SK-N-SH (cell line): ENCODE results near the gene BRWD1. TPM values are rescaled to one million over a fixed set of nuclear protein-coding genes. Genes with fewer than 3 reads are reported as not detected.

Source experiments
- CTCF ChIA-PET: fragments of 300-600, 350-600 bp; formaldehyde crosslinking; extraction: SDS; loops from one replicate; lab custom pipeline; 2021; lab: Yijun Ruan, JAX
- POLR2A ChIA-PET: fragments of 350-600 bp; sonication (Branson Sonifier 250); formaldehyde crosslinking; extraction: SDS; loops from one replicate; lab custom pipeline; 2020; ENCODE audit warnings: antibody characterized with exemption, inconsistent platforms; lab: Yijun Ruan, JAX
- DNase-seq: peaks from one replicate; pipeline ENCODE4 v3.0.0; 2012
- H2AFZ ChIP-seq: fragments of 200-600 bp; sonication (generic); 2 replicates; pipeline ENCODE4 v1.8.1; 2016; ENCODE audit warnings: antibody characterized with exemption, mild to moderate bottlenecking, low read depth
- H3F3A ChIP-seq: fragments of 200-600 bp; sonication (generic); replicated peaks from 2 replicates; pipeline ENCODE3; 2016; ENCODE audit warnings: antibody characterized with exemption, mild to moderate bottlenecking; ENCODE audit not compliant: insufficient read depth
- H3K27ac ChIP-seq, 2 experiments: fragments of 200-500 bp in 1 of 2; fragments of 200-600 bp in 1 of 2; sonication (Bioruptor generic) in 1 of 2; sonication (generic), shearing (Covaris generic) in 1 of 2; 2 replicates each; pipeline versions ENCODE4 v1.5.1 to v1.6.1; 2014 to 2016; ENCODE audit warnings: low read depth in 2 of 2, inconsistent platforms in 1 of 2, low read length in 1 of 2, mild to moderate bottlenecking in 1 of 2, mixed read lengths in 1 of 2
- H3K27me3 ChIP-seq: fragments of 200-600 bp; sonication (generic), shearing (Covaris generic); 2 replicates; pipeline ENCODE4 v1.6.1; 2016; ENCODE audit warnings: mixed run types; ENCODE audit not compliant: insufficient read depth
- H3K36me3 ChIP-seq, 2 experiments: fragments of 200-500 bp in 1 of 2; fragments of 200-600 bp in 1 of 2; sonication (Bioruptor generic) in 1 of 2; sonication (generic) in 1 of 2; replicated peaks in 1 of 2; 2 replicates each; pipeline versions ENCODE3 to v1.5.1; 2014 to 2016; ENCODE audit warnings: low read length in 1 of 2, mild to moderate bottlenecking in 1 of 2; ENCODE audit not compliant: insufficient read depth in 2 of 2, control insufficient read depth in 1 of 2
- H3K4me1 ChIP-seq, 2 experiments: fragments of 200-500 bp in 1 of 2; fragments of 200-600 bp in 1 of 2; sonication (Bioruptor generic) in 1 of 2; sonication (generic), shearing (Covaris generic) in 1 of 2; 2 replicates each; pipeline versions ENCODE4 v1.5.1 to v1.6.1; 2014 to 2016; ENCODE audit warnings: low read depth in 1 of 2, low read length in 1 of 2, mixed run types in 1 of 2; ENCODE audit not compliant: insufficient read depth in 2 of 2, control insufficient read depth in 1 of 2
- H3K4me2 ChIP-seq: fragments of 200-600 bp; sonication (generic), shearing (Covaris generic); 2 replicates; pipeline ENCODE4 v1.6.1; 2017; ENCODE audit warnings: mixed run types
- H3K4me3 ChIP-seq, 2 experiments: fragments of 200-500 bp in 1 of 2; fragments of 200-600 bp in 1 of 2; sonication (Bioruptor generic) in 1 of 2; sonication (generic), shearing (Covaris generic) in 1 of 2; 2 replicates each; pipeline versions ENCODE4 v1.5.1 to v1.8.1; 2014 to 2016; ENCODE audit warnings: low read depth in 2 of 2, inconsistent platforms in 1 of 2, low read length in 1 of 2, mild to moderate bottlenecking in 1 of 2, mixed read lengths in 1 of 2, moderate library complexity in 1 of 2
- H3K79me2 ChIP-seq: fragments of 200-600 bp; sonication (generic); 2 replicates; pipeline ENCODE4 v1.8.1; 2017; ENCODE audit warnings: mild to moderate bottlenecking; ENCODE audit not compliant: insufficient read depth
- H3K9ac ChIP-seq: fragments of 200-600 bp; sonication (generic); 2 replicates; pipeline ENCODE4 v1.6.1; 2017; ENCODE audit warnings: mixed run types
- H3K9me2 ChIP-seq: fragments of 200-600 bp; sonication (generic); 2 replicates; pipeline ENCODE4 v1.6.1; 2017; ENCODE audit warnings: mixed run types
- H3K9me3 ChIP-seq: fragments of 200-600 bp; sonication (generic); 2 replicates; pipeline ENCODE4 v1.6.1; 2017; ENCODE audit warnings: mixed run types, mild to moderate bottlenecking, moderate library complexity
- H4K20me1 ChIP-seq: fragments of 200-600 bp; sonication (generic); 2 replicates; pipeline ENCODE4 v1.6.1; 2017; ENCODE audit warnings: mild to moderate bottlenecking, mixed run types; ENCODE audit not compliant: insufficient read depth
- EP300 ChIP-seq, 2 experiments: IDR thresholded peaks; 2 replicates each; pipeline versions ENCODE4 v1.4.0 to v1.6.1; 2012; ENCODE audit warnings: borderline replicate concordance in 1 of 2, low read depth in 1 of 2, low read length in 1 of 2
- EZH2phosphoT487 ChIP-seq: fragments of 200-600 bp; sonication (generic); IDR thresholded peaks from 2 replicates; pipeline ENCODE4 v1.6.1; 2017; ENCODE audit warnings: low read depth, mixed run types, mild to moderate bottlenecking, antibody characterized with exemption, moderate library complexity, borderline replicate concordance
- FOXJ3 ChIP-seq: sonication (generic); formaldehyde crosslinking; IDR thresholded peaks from 2 replicates; pipeline ENCODE4 v1.5.1; 2020; ENCODE audit warnings: mild to moderate bottlenecking, missing genetic modification reagents
- GATA2 ChIP-seq: sonication (generic); formaldehyde crosslinking; IDR thresholded peaks from 2 replicates; pipeline ENCODE4 v1.5.0; 2020; ENCODE audit warnings: mild to moderate bottlenecking, missing genetic modification reagents
- JUND ChIP-seq: IDR thresholded peaks from 2 replicates; pipeline ENCODE4 v1.4.0; 2012
- MEF2A ChIP-seq: IDR thresholded peaks from 2 replicates; pipeline ENCODE4 v1.4.0; 2012; ENCODE audit warnings: low read depth, borderline replicate concordance
- MXI1 ChIP-seq: IDR thresholded peaks from 2 replicates; pipeline ENCODE4 v1.6.1; 2012; ENCODE audit warnings: mild to moderate bottlenecking, low read depth, low read length, improper control_type of control experiment
- NFIC ChIP-seq: IDR thresholded peaks from 2 replicates; pipeline ENCODE4 v1.4.0; 2012; ENCODE audit warnings: borderline replicate concordance
- NRF1 ChIP-seq: IDR thresholded peaks from 2 replicates; pipeline ENCODE4 v1.6.1; 2012; ENCODE audit warnings: low read depth, mild to moderate bottlenecking, low read length
- POLR2AphosphoS5 ChIP-seq: IDR thresholded peaks from 2 replicates; pipeline ENCODE4 v1.6.1; 2012; ENCODE audit warnings: low read depth, low read length
- RAD21 ChIP-seq: IDR thresholded peaks from 2 replicates; pipeline ENCODE4 v1.6.1; 2012; ENCODE audit warnings: mild to moderate bottlenecking, low read length
- RFX5 ChIP-seq: IDR thresholded peaks from 2 replicates; pipeline ENCODE4 v1.6.1; 2012; ENCODE audit warnings: mild to moderate bottlenecking, improper control_type of control experiment, low read length
- RXRA ChIP-seq: IDR thresholded peaks from 2 replicates; pipeline ENCODE4 v1.4.0; 2012; ENCODE audit warnings: low read depth, mild to moderate bottlenecking, borderline replicate concordance
- SIN3A ChIP-seq: IDR thresholded peaks from 2 replicates; pipeline ENCODE4 v1.6.1; 2012; ENCODE audit warnings: low read depth, mild to moderate bottlenecking, low read length, moderate library complexity, borderline replicate concordance
- TAF1 ChIP-seq: IDR thresholded peaks from 2 replicates; pipeline ENCODE4 v1.6.1; 2012; ENCODE audit warnings: low read depth, mild to moderate bottlenecking, low read length, moderate library complexity, borderline replicate concordance
- TCF12 ChIP-seq: IDR thresholded peaks from 2 replicates; pipeline ENCODE4 v1.4.0; 2012
- YY1 ChIP-seq: IDR thresholded peaks from 2 replicates; pipeline ENCODE4 v1.4.0; 2012; ENCODE audit warnings: low read depth, mild to moderate bottlenecking
- WGBS: methylation state at CpG from one replicate; pipeline ENCODE4 v1.1.6; 2017; ENCODE audit warnings: low lambda C conversion rate; 5-methylcytosine and 5-hydroxymethylcytosine counted together
- polyA plus RNA-seq, 3 experiments: library from polyadenylated mRNA; depleted of rRNA; stranded (reverse); fragments of >200 nt; gene quantifications; 2 replicates each; pipeline ENCODE4 v1.2.3, GENCODE V29; 2012
- TF ChIP-seq, protein P1 (sequence below): fragments of 150-350 bp; IDR thresholded peaks from 2 replicates; pipeline ENCODE4 v1.6.1; 2016; ENCODE audit warnings: mild to moderate bottlenecking, low read depth, low read length
- TF ChIP-seq, protein P2 (sequence below): fragments of 200-600 bp; sonication (generic); IDR thresholded peaks from 2 replicates; pipeline ENCODE4 v1.6.1; 2017; ENCODE audit warnings: antibody characterized with exemption, mild to moderate bottlenecking, moderate library complexity
- TF ChIP-seq, protein P3 (sequence below): IDR thresholded peaks from 2 replicates; pipeline ENCODE4; 2012
- TF ChIP-seq, protein P4 (sequence below): IDR thresholded peaks from 2 replicates; pipeline ENCODE4 v1.4.0; 2012; ENCODE audit warnings: low read depth

BRWD1 gene
- polyA plus RNA-seq, 1 of the 3 experiments (the other 2 are of a cell fraction) = 7.9 TPM

DNA sequence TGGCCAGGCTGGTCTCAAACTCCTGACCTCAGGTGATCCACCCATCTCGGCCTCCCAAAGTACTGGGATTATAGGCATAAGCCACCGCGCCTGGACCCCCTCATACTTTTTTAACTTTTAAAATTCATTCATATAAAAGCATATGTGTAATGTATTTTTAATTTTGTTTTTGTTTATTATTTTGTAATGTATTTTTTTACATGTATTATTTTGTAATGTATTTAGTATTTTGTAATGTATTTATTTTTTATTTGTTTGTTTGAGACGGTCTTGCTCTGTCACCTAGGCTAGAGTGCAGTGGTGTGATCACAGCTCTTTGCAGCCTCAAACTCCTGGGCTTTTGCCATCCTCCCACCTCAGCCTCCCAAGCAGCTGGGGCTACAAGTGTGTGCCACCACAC is 12.0 kb upstream of the BRWD1 start:
- WGBS = 90% methylated on average over 4 of the region's 4 CpGs
- no peak for DNase-seq
- POLR2A ChIA-PET = no interaction called here

DNA sequence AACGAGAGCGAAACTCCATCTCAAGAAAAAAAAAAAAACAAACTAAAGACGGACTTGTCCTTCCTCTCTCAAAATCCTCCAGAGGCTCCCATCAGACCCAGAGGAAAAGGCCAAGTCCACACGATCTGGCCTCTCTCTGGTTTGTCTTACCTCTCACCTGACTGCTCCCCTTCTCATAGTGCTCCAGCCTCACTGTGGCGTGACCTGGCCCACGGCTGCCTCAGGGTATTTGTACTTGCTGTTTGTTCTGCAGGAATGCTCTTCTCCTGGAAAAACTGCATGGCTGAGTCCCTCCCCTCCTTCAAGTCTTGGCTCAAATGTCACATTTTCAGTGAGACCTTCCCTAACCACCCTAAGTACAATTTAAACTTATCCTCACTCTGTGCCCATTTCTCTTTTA is 8.0 kb upstream of the BRWD1 start:
- DNase-seq = no peak
- H3K9me3 ChIP-seq = no peaks in the 10 kb centered on the region
- no peaks in the 10 kb centered on the region for H3K27me3 ChIP-seq
- no peak overlapping the region for H2AFZ ChIP-seq
- ChIA-PET CTCF (no interaction called here), POLR2A (no interaction called here)
- no peak overlapping the region; a peak in 1 of 4 replicates for H3K27ac ChIP-seq
- no peak overlapping the region for H3K4me2 ChIP-seq
- TF ChIP-seq RAD21 (no peak), NRF1 (no peak), YY1 (no peak), TAF1 (no peak), EZH2phosphoT487 (no peak), EP300 (IDR thresholded peaks at IDR 0.05; ENCODE audit: borderline replicate concordance in 1 of 2, low read depth in 1 of 2, low read length in 1 of 2) (no peak), TCF12 (no peak), MXI1 (no peak), MEF2A (no peak), NFIC (no peak), GATA2 (no peak), SIN3A (no peak), RFX5 (no peak), RXRA (no peak), JUND (no peak), FOXJ3 (CRISPR knock-in tag) (no peak)
- TF ChIP-seq, protein P1, sequence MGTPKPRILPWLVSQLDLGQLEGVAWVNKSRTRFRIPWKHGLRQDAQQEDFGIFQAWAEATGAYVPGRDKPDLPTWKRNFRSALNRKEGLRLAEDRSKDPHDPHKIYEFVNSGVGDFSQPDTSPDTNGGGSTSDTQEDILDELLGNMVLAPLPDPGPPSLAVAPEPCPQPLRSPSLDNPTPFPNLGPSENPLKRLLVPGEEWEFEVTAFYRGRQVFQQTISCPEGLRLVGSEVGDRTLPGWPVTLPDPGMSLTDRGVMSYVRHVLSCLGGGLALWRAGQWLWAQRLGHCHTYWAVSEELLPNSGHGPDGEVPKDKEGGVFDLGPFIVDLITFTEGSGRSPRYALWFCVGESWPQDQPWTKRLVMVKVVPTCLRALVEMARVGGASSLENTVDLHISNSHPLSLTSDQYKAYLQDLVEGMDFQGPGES = no peak
- TF ChIP-seq, protein P2, sequence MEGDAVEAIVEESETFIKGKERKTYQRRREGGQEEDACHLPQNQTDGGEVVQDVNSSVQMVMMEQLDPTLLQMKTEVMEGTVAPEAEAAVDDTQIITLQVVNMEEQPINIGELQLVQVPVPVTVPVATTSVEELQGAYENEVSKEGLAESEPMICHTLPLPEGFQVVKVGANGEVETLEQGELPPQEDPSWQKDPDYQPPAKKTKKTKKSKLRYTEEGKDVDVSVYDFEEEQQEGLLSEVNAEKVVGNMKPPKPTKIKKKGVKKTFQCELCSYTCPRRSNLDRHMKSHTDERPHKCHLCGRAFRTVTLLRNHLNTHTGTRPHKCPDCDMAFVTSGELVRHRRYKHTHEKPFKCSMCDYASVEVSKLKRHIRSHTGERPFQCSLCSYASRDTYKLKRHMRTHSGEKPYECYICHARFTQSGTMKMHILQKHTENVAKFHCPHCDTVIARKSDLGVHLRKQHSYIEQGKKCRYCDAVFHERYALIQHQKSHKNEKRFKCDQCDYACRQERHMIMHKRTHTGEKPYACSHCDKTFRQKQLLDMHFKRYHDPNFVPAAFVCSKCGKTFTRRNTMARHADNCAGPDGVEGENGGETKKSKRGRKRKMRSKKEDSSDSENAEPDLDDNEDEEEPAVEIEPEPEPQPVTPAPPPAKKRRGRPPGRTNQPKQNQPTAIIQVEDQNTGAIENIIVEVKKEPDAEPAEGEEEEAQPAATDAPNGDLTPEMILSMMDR = no peak
- H3K9ac ChIP-seq = no peak overlapping the region
- no peaks in the 10 kb centered on the region for H3F3A ChIP-seq
- H3K79me2 ChIP-seq = no peaks in the 10 kb centered on the region
- no peaks in the 10 kb centered on the region for H4K20me1 ChIP-seq
- H3K4me1 ChIP-seq = peaks cover 0 to 2% of the 10 kb centered on the region in 2 experiments; a peak in 1 of 4 replicates
- WGBS = 88% methylated on average over 6 of the region's 6 CpGs
- H3K9me2 ChIP-seq = no peaks in the 10 kb centered on the region
- H3K4me3 ChIP-seq = no peak overlapping the region
- no peaks in the 10 kb centered on the region for H3K36me3 ChIP-seq

More for the DNA sequence above, 12.0 kb upstream of the BRWD1 start:
- H3K27ac ChIP-seq = no peak overlapping the region
- no peaks in the 10 kb centered on the region for H3K36me3 ChIP-seq
- CTCF ChIA-PET = interaction anchor here (1.3 kb wide), 1 partner anchor 116 kb away, joined by 3 read pairs; no protein-coding TSS in a partner anchor
- H3K9me3 ChIP-seq = no peaks in the 10 kb centered on the region
- H3K27me3 ChIP-seq = no peaks in the 10 kb centered on the region
- H2AFZ ChIP-seq = no peak overlapping the region
- H3K4me3 ChIP-seq = no peak overlapping the region
- H3K4me1 ChIP-seq = no peaks in the 10 kb centered on the region
- no peak overlapping the region for H3K4me2 ChIP-seq
- H3K79me2 ChIP-seq = no peaks in the 10 kb centered on the region
- H3K9ac ChIP-seq = no peak overlapping the region
- TF ChIP-seq MXI1 (no peak), YY1 (no peak), GATA2 (no peak), JUND (no peak), EZH2phosphoT487 (no peak), POLR2AphosphoS5 (no peak), RAD21 (no peak), NFIC (no peak)
- TF ChIP-seq, protein P1 = no peak
- TF ChIP-seq, protein P3, sequence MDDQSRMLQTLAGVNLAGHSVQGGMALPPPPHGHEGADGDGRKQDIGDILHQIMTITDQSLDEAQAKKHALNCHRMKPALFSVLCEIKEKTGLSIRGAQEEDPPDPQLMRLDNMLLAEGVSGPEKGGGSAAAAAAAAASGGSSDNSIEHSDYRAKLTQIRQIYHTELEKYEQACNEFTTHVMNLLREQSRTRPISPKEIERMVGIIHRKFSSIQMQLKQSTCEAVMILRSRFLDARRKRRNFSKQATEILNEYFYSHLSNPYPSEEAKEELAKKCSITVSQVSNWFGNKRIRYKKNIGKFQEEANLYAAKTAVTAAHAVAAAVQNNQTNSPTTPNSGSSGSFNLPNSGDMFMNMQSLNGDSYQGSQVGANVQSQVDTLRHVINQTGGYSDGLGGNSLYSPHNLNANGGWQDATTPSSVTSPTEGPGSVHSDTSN = no peak
- TF ChIP-seq, protein P4, sequence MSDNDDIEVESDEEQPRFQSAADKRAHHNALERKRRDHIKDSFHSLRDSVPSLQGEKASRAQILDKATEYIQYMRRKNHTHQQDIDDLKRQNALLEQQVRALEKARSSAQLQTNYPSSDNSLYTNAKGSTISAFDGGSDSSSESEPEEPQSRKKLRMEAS = no peak
- H3F3A ChIP-seq = no peaks in the 10 kb centered on the region
- H3K9me2 ChIP-seq = no peaks in the 10 kb centered on the region
- H4K20me1 ChIP-seq = no peaks in the 10 kb centered on the region
